OCI-LY3 (cell line): Measurements from ENCODE around the gene SAMD4B.

ENCODE experiments used
- CTCF ChIP-seq: fragments of 200-600, 300-600 bp; sonication (generic); IDR thresholded peaks from 2 replicates; pipeline ENCODE4 v1.5.1; 2014; ENCODE audit warnings: antibody characterized with exemption, low read length, low read depth
- EZH2phosphoT487 ChIP-seq: fragments of 200-600 bp; shearing (Covaris generic); IDR thresholded peaks from 2 replicates; pipeline ENCODE4 v1.6.1; 2018; ENCODE audit warnings: antibody characterized with exemption, mixed run types, low read depth

- TF ChIP-seq CTCF: no peak
- TF ChIP-seq EZH2phosphoT487: no peak
Observed at GRCh38 chr19:39307046-39307821, 35.0 kb upstream of the SAMD4B start.
